HG02588 (cell line): ENCODE results near the gene EXOC3L4.
"Not testable (repeated sequence)": the region's sequence is repeated elsewhere in the genome, so short reads cannot be mapped to it uniquely, and the experiment has no call there.

ENCODE experiments used
- ATAC-seq: cut with Tn5 transposase; IDR thresholded peaks from one replicate; pipeline ENCODE4 v1.9.1; 2021; ENCODE audit warnings: mild to moderate bottlenecking, moderate library complexity; ENCODE audit not compliant: unreplicated experiment

The EXOC3L4 gene

DNA sequence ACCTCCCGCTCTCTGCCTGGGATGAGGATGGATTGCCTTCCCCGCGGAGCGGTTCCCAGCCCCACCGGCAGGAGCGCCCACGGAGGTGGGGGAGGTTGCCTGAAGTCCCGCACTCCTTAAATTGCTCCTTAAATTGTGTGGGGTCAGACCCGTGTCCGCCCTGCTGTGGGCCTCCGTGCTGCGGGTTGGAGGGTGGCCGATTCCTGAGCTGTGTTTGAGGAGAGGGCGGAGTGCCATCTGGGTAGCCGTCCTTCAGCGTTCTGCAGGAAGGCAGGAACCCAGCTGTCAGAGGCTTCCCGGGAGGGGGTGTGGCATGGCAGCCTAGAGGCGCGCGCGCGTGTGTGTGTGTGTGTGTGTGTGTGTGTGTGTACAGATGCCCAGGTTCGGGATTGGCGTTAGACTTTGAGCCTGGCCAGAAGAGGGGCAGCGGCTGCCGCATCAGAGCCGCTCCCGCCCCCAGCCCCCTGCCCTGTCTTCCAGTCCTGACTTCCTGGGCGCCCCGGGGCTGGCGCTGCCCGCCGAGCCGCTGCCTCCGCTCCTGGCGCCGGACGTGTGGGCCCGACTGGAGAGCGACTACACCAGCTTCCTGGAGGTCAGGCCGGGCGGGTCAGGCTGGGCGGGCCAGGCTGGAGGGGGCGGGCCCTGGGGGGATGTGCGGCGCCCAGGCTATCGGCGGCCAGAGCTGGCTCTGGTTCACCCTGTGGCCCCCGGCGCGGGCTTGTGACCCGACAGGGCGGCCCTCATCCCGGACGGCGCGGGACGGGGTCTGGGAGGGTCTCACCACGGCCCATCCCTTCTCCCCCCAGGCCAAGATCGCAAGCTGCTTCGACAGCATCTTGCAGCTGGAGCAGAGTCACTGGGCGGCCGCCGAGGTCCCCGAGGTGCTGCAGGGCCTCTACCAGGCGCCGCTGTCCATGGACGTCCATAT, 9.2 kb downstream of the EXOC3L4 start:
- ATAC-seq: no peak

DNA sequence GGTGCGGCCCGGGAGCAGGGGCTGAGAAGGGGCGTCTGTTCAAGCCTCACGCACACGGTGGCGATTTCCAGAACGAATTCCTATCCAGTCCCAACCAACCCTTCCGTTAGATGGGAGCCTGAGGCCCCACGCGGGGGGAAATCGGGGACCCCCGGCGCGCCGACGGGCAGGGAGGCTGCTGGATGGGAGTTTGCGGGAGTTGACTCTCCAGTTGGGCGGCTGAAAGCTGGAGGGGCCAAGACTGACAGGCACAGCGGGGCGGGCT, 9.8 kb downstream of the EXOC3L4 start:
- no peak for ATAC-seq

DNA sequence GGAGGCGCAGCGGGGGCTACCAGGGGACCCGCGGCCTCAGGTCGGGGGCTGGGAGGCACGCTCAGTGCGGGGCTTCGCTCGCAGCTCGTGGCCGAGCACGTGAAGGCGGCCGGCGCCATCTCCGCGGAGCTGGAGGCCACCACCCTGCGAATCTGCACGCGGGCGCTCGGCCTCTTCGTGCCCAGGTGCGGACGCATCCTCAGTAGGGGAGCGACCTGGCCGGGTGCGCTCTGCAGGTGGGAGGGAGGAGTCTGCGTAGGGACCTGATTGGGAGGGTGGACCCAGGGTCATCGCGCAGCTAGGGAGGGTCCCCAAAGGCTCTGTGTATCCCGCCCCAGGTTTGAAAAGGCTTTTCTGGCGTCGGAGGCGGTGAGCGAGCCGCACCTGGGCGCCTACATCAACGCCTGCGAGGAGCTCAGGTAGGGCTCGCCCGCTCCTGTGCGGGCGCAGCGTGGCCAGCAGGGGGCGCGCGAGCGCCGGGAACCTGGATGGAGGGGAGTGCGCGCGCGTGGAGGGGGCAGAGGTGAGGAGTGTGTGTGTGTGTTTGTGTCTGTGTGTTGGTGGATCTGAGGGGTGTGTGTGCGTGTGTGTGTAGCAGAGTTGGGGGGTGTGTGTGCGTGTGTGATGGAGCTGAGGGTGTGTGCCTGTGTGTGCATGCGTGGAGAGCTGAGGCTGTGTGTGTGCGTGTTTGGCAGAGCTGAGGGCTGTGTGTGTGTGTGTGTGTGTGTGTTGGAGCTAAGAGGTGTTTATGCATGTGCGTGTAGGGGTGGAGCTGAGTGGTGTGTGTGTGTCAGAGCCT, 10.3 kb downstream of the EXOC3L4 start:
- peak; percentile 47 for ATAC-seq

DNA sequence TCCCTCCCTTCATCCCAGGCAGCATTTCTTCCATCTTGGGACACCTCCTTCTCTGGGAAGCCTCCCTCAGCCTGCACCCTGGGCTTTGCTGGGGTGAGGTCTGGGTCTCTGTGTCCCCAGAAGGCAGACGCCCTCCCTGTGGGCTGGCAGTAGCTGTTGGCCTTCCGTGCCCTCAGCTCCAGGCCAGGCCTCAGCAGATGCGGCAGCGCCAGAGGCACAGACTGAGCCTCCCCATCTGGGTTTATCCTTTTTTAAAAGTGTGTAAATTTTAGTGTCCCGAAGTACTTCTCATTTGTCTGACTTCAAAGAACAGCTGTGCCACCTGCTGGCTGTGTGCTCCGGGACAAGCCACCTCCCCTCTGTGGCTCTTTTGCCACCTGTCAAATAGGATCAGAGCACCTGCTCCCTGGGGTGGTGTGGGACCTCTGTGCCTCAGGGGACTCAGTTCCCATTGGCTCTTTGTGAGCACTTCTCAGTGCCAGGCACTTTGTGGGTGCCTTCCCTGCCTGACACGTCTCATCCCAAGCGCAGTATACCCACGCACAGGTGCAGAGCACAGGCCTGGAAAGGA, 11.1 kb downstream of the EXOC3L4 start:
- ATAC-seq: no peak

DNA sequence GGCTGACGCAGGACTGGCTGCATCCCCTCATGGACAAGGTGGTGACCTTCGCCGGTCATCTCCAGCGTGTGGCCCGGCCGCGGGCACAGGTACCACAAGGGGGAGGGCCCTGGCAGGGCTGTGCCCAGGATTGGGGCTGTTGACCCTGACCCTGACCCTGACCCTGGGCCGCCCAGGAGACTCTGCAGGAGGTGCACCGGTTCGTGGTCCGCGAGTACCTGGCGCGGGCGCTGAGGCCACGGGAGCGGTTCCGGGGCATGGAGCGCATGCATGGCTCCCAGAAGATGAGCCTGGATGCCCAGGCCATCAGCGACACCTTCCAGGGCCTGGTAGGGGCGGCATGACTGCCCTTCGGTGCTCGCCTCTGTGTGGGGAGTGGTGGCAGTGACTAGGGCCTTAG, 12.9 kb downstream of the EXOC3L4 start:
- ATAC-seq: no peak

DNA sequence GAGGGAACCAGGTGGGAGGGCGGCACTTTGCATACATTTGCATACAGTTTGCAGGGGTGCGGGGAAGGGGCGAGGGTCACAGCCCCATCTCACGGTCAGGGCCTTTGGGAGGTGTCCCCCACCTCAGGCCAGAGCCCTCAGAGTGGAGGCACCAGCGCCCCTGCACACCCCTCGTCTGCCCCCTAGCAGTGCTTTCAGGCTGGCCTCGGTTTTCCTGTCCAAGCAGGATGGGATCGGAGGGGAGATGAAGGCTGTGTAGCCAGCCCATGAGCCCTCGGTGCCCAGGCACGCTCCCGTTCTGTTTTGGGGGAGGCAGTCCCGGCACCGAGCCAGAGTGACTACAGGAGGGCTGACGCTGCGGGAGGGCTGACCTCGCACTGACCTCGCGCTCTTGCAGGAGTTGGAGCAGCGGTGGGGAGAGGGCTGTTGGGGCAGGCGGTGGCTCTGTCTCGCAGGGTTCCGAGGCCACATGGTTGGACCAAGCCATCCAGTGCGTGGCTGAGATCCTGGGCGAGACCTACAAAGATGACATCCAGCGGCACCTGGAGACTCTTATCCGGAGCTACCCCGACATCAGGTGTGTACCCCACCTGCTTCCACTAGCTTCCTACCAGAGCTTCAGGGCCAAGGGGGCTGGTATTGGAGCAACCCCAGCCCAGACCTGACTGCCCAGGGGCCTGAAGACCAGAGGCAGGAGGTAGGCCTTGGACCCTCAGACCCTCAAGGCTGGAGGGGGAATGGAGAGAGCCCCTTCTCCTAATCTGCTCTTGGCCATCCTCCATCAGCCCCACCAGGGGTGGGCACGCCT, 13.6 kb downstream of the EXOC3L4 start:
- no peak for ATAC-seq

DNA sequence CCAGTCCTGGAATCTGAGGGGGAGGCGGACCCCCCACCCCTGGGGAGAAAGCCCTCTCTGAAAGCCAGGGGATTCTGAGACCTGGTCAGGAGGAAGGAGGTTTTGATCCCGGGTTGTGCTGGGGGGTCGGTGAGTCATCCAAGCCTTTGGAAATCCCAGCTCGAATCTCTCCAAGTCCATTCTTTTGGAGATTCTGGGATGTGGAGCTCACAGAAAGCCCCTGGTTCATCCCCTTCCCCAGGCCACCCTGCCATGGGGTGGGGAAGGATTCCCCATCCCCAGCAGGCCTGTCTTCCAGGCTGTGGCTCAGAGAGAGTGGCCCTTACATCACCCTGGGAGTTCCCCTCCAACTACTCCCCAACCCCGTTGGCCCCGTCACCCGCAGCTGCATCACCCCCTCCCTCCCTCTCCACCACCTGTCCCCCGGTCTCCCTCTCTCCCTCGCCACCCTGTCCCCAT, 14.3 kb downstream of the EXOC3L4 start:
- no peak for ATAC-seq

DNA sequence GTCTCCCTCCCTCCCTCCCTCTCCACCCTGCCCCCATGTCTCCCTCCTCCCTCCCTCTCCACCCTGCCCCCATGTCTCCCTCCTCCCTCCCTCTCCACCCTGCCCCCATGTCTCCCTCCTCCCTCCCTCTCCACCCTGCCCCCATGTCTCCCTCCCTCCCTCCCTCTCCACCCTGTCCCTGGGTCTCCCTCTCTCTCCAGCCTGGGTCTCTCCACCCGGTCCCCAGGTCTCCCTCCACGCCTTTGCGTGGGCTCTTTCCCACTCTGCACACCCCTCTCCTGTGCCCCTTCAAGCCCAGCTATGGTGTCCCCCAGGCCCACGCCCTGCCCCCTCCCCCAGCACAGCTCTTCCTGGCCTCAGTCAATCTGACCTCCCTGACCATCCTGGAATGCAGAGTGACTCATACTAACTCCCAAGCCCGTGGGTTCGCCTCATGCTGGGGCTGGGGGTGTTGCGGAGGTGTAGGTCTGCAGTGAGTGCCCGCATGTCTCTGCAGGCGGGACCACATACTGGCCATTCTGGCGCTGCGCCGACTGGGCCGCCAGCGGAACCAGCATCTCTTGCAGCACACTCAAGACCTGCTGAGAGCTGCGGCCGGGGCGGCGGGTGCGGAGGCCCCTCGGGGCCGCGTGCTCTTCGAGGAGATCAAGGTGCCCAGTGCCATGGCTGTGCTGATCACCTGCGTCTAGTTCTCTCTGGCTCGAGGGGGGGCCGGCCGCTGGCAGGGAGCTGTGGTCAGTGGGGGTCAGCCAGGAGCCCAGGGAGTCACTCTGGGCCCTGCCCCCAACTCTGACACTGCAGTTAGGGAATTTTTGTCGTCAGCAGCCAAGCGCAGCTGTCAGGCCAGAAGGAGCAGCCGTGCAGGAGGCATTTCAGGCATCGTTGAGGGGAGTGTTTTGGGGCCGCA, 15.3 kb downstream of the EXOC3L4 start:
- ATAC-seq: no peak

DNA sequence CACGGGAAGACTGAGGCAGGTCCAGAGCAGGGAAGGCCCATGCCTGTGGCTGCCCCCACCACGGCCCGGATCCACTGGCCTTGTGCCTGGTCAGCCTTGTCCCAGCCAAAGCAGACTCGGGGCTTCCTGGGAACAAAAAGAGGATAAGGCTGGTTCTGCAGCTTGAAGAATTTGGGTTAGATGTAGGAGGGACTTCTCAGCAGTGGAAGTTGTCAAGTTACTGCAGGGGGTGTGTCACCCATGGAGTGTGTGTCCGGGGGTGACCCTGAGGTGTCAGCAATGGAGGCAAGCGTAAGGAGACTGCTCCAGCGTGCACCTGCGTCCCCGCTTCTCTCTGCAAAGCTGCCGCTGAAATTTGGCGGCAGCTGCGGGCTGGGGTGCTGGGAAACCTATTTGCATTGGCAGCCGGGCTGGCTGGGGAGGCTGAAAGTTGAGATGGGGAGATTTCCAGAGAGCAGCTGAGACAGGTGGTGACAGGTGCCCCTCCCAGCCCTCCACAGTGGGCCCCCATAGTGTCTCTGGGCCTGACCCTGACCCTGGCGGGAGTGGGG, 16.2 kb downstream of the EXOC3L4 start:
- ATAC-seq: no peak

DNA sequence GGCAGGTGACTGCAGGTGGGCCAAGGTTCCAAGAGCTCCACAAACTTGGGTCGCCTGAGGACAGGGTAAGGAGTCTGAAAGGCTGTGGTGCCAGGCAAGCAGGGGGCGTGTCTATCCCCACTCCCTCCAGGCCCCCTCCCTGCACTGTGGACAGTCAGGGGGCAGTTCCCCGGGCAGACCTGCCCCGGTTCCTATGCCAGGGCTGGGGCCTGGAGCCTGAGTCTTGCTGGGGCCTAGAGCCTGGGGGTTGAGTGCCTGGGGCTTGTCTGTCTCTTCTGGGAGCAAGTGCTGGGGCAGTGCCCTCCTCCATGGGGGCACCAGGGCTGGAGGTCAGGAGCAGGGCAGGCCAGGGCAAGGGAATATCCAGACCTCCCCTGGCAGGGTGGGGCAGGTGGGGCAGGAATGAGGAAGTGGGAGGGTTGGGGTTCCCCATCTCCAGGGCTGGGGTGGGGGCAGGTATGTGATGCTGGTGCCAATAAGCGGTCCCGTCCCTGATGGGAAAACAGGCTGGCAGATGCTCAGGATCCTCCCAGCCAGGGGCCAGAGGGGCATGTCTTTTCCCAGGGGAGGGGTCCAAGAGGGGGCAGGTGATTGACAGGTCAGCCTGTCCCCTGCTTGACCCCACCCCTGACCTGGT, 16.8 kb downstream of the EXOC3L4 start:
- no peak for ATAC-seq

DNA sequence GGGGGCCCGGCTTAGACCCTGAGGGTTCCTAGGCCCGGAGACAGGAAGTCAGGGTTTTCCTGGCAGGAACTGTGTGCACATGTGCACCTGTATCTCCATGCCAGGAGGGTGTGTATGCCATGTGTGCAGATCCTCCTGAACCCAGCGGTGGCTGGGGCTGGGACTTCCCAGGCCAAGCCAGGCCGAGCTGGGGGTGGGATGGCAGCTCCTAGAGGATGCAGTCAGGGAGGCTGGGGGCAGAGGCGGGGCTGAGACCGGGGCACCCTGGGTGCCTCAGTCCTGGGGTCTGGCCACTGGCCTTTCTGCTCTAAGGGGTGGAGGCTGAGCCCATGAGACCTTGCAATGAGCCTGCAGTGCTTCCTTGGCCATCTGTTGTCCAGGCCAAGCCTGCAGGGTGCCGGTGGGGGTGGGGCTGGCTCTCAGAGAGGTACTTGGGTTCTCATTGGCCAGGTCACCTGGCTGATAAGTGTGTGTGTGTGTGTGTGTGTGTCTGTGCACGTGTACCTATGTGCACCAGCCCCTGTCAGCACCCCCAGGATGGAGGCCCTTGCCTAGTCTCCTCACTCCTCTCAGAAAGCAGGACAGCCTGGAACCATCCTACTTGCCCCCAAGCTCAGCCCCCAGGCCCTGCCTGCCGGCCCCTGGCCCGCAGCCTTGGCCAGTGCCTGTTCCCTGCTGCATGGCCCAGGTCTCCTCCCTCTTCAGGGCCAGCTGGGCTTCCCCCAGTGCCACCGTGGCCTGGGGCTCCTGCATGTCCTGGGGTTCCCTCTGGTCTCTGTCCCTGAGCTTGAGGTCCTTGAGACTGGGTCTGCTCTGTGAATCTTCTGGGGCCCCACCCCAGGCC, 18.1 kb downstream of the EXOC3L4 start:
- ATAC-seq: no peak

DNA sequence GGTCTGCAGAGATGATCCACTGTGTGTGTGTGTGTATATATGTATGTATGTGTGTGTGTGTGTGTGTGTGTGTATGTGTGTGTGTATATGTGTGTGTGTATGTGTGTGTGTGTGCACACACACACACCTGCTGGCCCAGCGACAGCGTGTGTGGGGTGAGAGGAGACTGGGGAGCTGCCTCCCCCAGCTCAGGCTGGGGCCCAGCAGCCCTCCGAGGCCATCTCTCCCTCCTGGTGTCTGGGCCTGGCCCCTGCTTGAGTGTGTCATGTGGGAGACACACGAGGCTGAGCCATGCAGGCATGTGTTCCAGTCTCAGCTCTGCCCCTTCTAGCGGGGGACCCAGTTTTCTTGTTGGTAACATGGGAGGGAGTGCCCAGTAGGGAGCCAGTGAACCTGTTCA, 18.8 kb downstream of the EXOC3L4 start:
- ATAC-seq: no peak

DNA sequence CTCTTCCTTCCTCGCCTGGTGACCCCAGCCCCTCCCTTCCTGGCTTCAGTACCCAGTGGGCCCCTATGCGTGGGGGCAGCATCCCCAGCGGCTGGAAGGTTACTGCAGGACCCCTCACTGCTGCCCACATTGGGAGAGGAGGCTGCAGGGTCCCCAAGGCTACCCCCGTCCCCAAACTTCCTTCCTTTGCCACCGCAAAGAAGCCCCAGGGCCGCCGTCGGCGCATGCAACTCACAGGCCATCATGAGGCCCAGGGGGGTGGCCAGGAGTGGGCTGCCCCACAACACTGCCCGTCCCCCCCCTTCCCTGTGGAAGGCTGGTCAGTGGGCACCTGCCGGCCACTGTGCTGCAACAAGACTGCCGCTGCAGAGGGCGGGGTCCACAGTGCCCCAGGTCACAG, 19.2 kb downstream of the EXOC3L4 start:
- no peak for ATAC-seq

DNA sequence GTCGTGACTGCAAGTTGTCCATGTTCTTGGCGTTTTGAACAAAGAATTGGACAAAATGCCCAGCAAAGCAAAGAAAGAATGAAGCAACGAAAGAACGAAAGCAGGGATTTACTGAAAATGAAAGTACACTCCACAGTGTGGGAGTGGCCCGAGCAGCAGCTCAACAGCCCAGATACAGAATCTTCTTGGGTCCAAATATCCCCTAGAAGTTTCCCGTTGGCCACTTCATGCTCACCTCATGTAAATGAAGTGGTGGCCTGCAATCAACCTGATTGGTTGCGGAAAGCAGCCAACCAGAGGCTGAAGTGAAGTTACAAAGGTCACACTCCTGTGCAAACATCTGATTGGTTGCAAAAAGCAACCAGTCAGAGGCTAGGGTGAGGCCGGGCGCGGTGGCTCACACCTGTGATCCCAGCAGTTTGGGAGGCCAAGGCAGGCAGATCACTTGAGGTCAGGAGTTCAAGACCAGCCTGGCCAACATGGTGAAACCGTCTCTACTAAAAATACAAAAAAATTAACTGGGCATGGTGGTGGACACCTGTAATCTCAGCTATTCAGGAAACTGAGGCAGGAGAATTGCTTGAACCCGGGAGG, 20.7 kb downstream of the EXOC3L4 start:
- not testable (repeated sequence) for ATAC-seq

DNA sequence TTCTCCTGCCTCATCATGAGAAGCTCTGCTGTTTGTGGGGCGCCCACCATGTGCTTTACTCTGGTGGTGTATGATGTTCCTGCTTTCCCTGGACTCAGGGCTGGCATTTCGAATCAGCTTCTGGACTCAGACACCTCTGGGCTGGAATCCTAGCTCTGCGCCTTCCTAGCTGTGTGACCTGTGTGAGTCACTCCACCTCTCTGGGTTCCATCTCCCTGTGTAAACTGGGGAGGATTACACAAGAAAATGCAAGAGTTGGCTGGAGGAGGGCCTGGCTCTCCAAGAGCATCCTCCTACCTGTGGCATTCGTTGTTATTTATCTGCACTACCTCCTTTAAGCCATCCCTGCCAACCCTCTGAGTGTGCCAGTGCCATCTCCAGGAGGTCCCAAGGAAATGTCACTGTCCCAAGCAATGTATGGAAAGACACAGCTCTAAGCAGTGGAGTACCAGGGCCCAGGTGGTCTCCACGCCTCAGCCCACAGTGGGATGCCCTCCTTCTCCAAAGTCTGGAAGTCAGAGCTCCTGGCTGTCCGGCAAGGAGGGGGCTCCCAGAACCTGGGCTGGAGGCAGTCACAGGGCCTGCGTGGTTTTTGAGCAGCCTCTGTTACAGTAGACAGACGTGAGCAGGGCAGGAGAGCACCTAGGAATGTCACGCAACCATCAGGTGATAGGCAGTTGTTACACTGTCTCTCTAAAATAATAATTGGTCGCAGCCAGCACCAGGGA, 21.5 kb downstream of the EXOC3L4 start:
- ATAC-seq: no peak

DNA sequence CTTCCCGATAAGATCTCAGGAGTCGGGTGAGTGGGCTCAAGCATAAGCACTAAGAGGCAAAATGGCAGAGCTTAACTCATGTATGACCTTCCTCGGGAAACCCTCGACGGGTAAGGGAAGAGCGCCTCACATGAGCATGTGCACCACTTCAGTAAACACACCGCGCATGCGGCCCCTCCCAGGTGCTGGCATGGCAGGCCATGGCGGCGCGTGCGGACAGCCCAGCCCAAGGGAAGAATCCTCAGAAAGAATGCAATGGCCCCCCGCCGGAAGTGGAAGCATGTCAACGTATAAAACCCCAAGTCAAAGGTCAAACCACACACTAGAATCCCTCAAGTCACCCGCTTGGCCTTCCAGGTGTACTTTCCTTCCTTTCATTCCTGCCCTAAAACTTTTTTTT, 22.1 kb downstream of the EXOC3L4 start:
- no peak for ATAC-seq

DNA sequence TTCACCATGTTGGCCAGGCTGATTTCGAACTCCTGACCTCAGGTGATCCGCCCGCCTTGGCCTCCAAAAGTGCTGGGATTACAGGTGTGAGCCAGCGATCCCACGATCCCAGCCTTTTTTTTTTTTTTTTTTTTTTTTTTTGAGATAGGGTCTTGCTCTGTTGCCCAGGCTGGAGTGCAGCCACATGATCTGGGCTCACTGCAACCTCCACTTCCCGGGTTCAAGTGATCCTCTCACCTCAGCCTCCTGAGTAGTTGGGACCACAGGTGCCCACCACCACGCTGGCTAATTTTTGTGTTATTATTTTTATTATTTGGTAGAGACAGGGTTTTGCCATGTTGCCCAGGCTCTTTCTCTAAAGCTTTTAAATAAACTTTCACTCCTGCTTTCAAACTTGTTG, 23.0 kb downstream of the EXOC3L4 start:
- not testable (repeated sequence) for ATAC-seq
